Osteoblast (primary cell): ENCODE measurements around the gene YPEL3. TPM values are rescaled to one million over a fixed set of nuclear protein-coding genes. Genes with fewer than 3 reads are reported as not detected.

Source experiments
- DNase-seq: peaks from one replicate; pipeline ENCODE4 v3.0.0; 2011; ENCODE audit warnings: low spot score, mixed read lengths; ENCODE audit not compliant: insufficient read length; ENCODE audit errors: missing footprints
- H2AFZ ChIP-seq: 2 replicates; pipeline ENCODE4 v1.6.0; 2011; ENCODE audit warnings: mild to moderate bottlenecking, low read length
- H3K27ac ChIP-seq: 2 replicates; pipeline ENCODE4 v1.5.1; 2011; ENCODE audit warnings: mild to moderate bottlenecking, low read depth, low read length, moderate library complexity
- H3K27me3 ChIP-seq: 2 replicates; pipeline ENCODE4 v1.6.0; 2012; ENCODE audit warnings: mild to moderate bottlenecking, control low read depth, inconsistent platforms, low read length, moderate library complexity; ENCODE audit not compliant: insufficient read depth
- H3K36me3 ChIP-seq: 2 replicates; pipeline ENCODE4 v1.5.1; 2011; ENCODE audit warnings: mild to moderate bottlenecking, low read length, control low read depth, moderate library complexity; ENCODE audit not compliant: insufficient read depth
- H3K4me1 ChIP-seq: 2 replicates; pipeline ENCODE4 v1.5.1; 2011; ENCODE audit warnings: mild to moderate bottlenecking, low read length, control low read depth, moderate library complexity; ENCODE audit not compliant: insufficient read depth
- H3K4me2 ChIP-seq: 2 replicates; pipeline ENCODE4 v1.6.0; 2011; ENCODE audit warnings: mild to moderate bottlenecking, low read length; ENCODE audit not compliant: insufficient read depth
- H3K4me3 ChIP-seq: fragments of 200-600 bp; sonication (generic); 3 replicates; pipeline ENCODE4 v1.5.1; 2012; ENCODE audit warnings: mild to moderate bottlenecking, low read length, inconsistent platforms; ENCODE audit not compliant: insufficient read depth
- H3K79me2 ChIP-seq: 2 replicates; pipeline ENCODE4 v1.6.0; 2012; ENCODE audit warnings: mild to moderate bottlenecking, low read length, control low read depth, inconsistent platforms; ENCODE audit not compliant: insufficient read depth
- H3K9me3 ChIP-seq: 2 replicates; pipeline ENCODE4 v1.5.1; 2011; ENCODE audit warnings: low read depth, low read length, control low read depth
- H4K20me1 ChIP-seq: 2 replicates; pipeline ENCODE4 v1.6.0; 2012; ENCODE audit warnings: mild to moderate bottlenecking, low read length, control low read depth; ENCODE audit not compliant: insufficient read depth
- CTCF ChIP-seq: IDR thresholded peaks from 2 replicates; pipeline ENCODE4 v1.5.1; 2011; ENCODE audit warnings: mild to moderate bottlenecking, low read depth, low read length, moderate library complexity; ENCODE audit errors: extremely low read depth
- total RNA-seq: library from RNA; depleted of rRNA; stranded (reverse); fragments of >200 nt; gene quantifications from 2 replicates; pipeline ENCODE4 v1.2.3, GENCODE V29; 2012

Gene YPEL3
- total RNA-seq, 1 donor, result 28.2 TPM

- peak; percentile 62 for TF ChIP-seq CTCF
- peak overlapping the region; percentile 90 for H3K4me2 ChIP-seq
- peaks cover 31% of the 10 kb centered on the region for H3K4me1 ChIP-seq
- peaks cover 3% of the 10 kb centered on the region for H3K79me2 ChIP-seq
- H3K27me3 ChIP-seq, result no peaks in the 10 kb centered on the region
- peaks cover 8% of the 10 kb centered on the region for H3K36me3 ChIP-seq
- peaks cover 9% of the 10 kb centered on the region for H3K9me3 ChIP-seq
- peaks cover 7% of the 10 kb centered on the region for H4K20me1 ChIP-seq
- peak overlapping the region; percentile 76 for H3K4me3 ChIP-seq
- H2AFZ ChIP-seq, result peak overlapping the region; percentile 91
- DNase-seq, result peak; percentile 96
- peak overlapping the region; percentile 59 for H3K27ac ChIP-seq
These were observed 3.5 kb downstream of the YPEL3 start for GRCh38 chr16:30092373-30093010.

- peak within 1 kb of the TSS; percentile 90 for H3K4me2 ChIP-seq
- H3K36me3 ChIP-seq, result peaks cover 8% of the 10 kb centered on the region
- H2AFZ ChIP-seq, result peak within 1 kb of the TSS; percentile 92
- peak within 1 kb of the TSS; percentile 59 for H3K27ac ChIP-seq
- peak; percentile 99 for DNase-seq
- H3K27me3 ChIP-seq, result no peaks in the 10 kb centered on the region
- peak within 1 kb of the TSS; percentile 76 for H3K4me3 ChIP-seq
- peak; percentile 58 for TF ChIP-seq CTCF
- peaks cover 2% of the 10 kb centered on the region for H3K9me3 ChIP-seq
- peaks cover 7% of the 10 kb centered on the region for H4K20me1 ChIP-seq
- peaks cover 31% of the 10 kb centered on the region for H3K4me1 ChIP-seq
- peaks cover 3% of the 10 kb centered on the region for H3K79me2 ChIP-seq
These were observed 4.3 kb downstream of the YPEL3 start, which contains the start of gene TBX6 for GRCh38 chr16:30091474-30092372. Gene TBX6 (minus strand): TSS chr16:30091924. CDS start chr16:30091193, 731 bp downstream.

- no peak overlapping the region for H2AFZ ChIP-seq
- H3K4me3 ChIP-seq, result no peak overlapping the region
- peak overlapping the region; percentile 56 for H3K27ac ChIP-seq
- H3K4me2 ChIP-seq, result peak overlapping the region; percentile 90
- no peak for TF ChIP-seq CTCF
- peaks cover 27% of the 10 kb centered on the region for H3K4me1 ChIP-seq
- peaks cover 7% of the 10 kb centered on the region for H4K20me1 ChIP-seq
- H3K27me3 ChIP-seq, result no peaks in the 10 kb centered on the region
- peaks cover 9% of the 10 kb centered on the region for H3K36me3 ChIP-seq
- H3K79me2 ChIP-seq, result peaks cover 3% of the 10 kb centered on the region
- DNase-seq, result peak; percentile 64
- H3K9me3 ChIP-seq, result no peaks in the 10 kb centered on the region
These were observed 5.2 kb downstream of the YPEL3 start for GRCh38 chr16:30090610-30091331.
